Measurements from ENCODE around the gene JRKL.

JRKL gene

GRCh38 chr11:96389720-96390487, at the start of gene JRKL, which contains the start of gene CCDC82:
Gene JRKL (plus strand): TSS chr11:96390013. CDS start chr11:96390650, 637 bp downstream.
Gene CCDC82 (minus strand): TSS chr11:96389912. CDS start chr11:96384747, 5,165 bp downstream.
- peak; percentile 93 for DNase-seq

- no peak for DNase-seq
These were observed 49.3 kb upstream of the JRKL start for GRCh38 chr11:96340555-96340885.

DNA sequence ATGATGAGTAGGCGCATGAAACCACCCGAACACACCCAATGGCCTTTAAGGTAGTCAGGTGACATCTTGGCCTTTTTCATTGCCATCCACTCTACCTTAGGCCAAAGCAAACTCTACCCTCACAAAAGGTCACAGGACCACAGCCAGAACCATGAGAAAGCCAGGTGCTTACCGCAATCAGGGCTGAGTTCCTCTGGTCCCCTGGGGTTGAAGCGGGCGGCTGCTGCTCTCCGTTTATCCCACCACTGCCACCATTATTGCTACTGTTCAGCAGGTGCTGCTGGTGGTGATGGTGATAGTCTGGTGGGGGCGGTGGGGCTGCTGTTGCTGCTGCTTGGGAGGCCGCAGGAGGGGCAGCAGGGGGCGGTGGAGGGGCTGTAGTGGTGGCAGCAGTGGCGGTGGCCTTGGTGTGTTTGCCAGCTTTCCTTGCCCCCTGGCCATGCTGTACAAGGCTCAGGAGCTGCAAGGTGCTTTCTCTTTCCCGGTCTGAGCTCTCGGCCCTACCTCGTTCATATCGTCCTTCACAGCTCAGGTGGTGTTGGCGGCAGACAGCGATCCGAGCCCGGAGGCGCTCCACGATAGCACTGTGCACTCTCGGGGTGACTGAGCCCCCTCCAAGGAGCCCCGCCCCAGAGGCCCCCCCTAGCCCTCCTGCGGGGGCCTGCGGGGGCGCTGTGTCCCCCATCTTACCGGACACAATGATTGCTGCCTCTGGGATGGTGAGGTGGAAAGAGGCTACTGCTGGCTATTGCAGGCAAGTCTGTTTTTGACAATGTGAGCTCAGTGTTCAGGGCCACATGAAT, 48.4 kb upstream of the JRKL start:
- DNase-seq: no peak

GRCh38 chr11:96342014-96342960, 47.5 kb upstream of the JRKL start:
- peak in 1 of 2 experiments; percentile 62 for DNase-seq

DNA sequence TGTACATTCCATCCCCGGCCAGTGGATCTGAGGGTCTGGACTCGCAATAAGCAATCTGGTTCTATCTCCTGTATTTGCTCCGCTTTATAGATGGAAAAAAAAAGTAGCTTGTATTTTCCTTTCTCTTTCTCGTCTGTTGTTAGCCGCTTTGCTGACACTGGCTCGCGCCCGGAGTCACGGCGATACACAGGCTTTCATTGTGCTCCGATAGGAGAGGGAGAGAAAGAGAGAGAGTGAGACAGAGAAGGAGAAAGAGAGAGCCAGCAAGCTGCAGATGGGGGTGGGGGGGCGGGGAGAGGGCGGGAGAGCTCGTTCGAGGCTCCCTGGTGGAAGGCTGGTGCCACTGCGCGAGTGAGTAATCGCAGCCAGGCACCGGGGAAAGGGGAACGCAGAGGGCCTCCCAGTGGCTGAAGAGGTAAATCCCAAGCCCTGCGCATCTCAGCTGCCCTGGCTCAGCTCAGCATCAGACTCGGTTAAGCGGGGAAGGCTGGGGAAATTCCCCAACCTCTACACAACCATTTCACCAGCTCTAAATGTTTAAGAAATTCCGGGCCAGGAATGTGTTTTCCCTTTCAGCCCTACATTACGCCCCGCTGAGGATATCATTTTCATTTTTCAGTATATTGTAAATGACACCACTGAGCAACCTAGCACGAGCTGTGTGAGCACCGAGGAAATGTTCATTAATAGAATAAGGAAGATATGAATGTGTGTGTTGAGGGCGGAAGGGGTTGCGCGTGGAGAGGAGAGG, 46.7 kb upstream of the JRKL start, which contains the start of gene MAML2:
TSS of gene MAML2 (minus strand) at position 235 of the 751 bp plus-strand sequence. CDS start 1,300 bp downstream, outside the sequence.
- peak; percentile 88 to 90 for DNase-seq

DNA sequence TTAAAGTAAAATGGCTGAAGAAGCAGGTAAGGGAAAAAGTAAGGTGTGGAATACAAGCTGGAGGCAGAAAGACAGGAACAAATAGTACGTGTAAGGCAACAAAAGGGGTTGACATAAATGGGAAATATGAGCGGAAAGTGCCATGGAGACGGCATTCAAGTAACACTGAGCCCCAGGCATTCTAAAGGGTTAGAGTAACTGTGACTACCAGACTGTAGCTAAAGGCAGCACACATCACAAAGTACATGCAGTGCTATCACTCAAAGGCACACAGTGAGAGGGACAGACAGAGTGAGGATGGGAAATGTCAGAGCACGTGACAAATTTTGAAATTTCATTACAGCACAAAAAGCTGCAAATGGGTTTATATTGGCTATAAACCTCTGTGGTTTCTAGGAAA, 33.0 kb upstream of the JRKL start:
- DNase-seq: no peak

DNA sequence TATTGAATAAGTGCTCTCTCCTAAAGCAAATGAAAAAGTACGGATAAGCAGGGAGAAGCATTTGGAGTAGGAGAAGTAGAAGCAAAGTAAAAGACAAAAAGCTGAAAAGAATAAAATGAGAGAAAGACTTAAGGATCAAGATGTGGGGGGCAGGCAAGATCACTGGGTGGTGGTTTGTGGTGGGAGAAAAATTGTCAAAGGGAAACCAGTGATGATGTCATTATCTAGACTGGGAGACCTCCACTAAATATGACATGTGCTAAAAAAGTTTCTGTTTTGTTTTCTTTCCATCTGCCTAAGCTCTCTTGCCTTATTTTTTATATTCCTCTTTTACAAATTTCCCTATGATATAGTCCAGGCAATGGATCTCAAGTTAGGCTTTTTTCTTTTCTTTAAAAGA, 32.0 kb upstream of the JRKL start:
- DNase-seq: no peak

DNA sequence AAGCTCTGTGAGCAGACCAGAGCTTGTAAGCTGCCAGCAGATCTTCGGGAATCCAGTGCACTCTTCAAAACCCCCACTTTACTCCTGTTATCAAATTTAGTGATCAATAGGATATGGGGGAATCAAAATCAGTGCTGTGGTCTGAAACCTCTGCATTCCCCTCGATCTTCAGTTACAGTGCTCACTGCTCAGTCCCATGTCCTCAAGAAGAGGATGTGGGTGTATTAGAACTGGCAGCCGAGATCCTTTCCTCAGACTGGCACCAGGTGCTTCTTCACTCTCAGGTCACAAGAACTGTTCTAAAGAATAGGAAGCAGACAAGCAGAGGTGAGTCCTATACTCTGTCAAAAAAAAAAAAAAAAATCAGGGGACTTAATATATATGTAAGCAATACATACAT, 31.5 kb upstream of the JRKL start:
- no peak for DNase-seq

GRCh38 chr11:96361778-96362177, 28.0 kb upstream of the JRKL start:
- no peak for DNase-seq

DNA sequence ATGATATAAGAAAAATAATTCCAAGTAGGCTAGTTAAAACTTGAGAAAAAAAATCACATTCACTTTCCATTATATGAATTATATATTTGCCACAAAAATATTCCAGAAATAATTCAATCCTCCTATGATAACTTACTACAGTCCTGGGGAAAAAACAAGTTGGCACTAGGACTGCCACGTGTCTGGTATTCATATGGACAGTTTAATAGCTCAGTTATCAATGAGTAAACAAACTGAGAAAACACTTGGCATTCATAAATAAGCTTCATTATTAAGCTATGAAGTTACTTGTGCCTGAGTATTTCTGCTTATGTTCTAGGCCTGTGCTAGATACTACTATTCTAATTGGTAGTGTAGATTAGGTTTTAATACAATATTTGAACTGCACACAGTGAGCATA, 24.3 kb upstream of the JRKL start:
- DNase-seq: no peak

GRCh38 chr11:96366024-96366423, 23.8 kb upstream of the JRKL start:
- DNase-seq: no peak

GRCh38 chr11:96367342-96367741, 22.5 kb upstream of the JRKL start:
- no peak for DNase-seq

DNA sequence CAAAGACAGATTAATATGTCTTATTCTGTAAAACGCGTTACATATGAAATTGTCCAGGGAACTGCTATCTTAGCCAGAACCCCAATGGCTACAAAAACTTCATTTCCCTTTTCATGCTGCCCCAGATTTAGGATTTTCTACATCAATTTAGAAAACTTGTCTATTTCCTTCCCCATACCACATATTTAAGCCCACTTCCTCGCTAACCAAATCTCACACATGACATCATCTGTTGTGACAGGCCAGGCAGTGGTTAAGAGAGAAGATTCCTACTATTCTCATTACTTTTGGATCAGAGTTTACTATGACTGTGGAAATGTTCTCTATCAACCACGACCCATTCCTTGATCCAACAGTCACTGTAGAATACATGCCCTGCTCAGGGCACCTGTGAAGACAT, 16.0 kb upstream of the JRKL start:
- DNase-seq: peak; percentile 19 to 23

DNA sequence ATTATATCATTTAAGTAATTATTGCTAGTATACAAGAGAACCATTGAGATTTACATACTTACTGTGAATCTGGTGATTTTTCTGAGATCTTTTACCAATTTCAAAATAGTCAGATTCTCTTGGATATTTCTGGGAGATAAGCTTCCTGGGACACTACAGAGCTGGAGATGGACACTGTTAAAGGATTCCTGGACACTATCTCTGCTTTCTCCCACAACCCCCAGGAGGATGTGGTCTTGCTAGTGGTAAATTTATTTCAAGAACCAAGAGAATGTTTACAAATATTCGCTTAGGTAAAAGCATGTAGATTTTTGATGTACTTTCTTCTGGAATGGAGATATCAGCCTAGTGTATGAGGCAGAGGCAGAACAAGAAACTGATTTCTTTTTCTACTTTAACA, 13.0 kb upstream of the JRKL start:
- DNase-seq: no peak

- no peak for DNase-seq
These were observed 5.7 kb upstream of the JRKL start for GRCh38 chr11:96384156-96384555.

DNA sequence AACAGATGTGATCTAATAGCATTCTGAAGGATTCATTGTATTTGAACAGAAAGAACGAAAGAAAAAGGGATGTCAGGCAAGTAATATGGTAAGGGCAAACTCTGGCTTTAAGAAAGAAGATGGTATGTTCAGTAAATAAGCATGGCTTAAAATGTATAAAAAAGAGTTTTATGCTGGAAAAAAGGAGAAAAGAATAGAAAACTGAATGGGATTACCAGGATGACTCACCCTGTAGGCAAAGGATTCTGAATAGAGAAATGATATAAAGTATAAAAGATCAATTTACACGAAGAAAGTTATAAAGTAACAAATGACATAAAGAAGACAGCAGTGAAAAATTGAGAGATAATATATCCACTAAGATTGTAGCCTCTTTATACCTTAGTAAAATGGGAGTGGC, 4.6 kb upstream of the JRKL start:
- DNase-seq: no peak

GRCh38 chr11:96388891-96389719, 708 bp upstream of the JRKL start:
- peak; percentile 67 to 82 for DNase-seq

- peak in 1 of 2 experiments; percentile 40 for DNase-seq
These were observed 627 bp downstream of the JRKL start for GRCh38 chr11:96390488-96390792.

DNA sequence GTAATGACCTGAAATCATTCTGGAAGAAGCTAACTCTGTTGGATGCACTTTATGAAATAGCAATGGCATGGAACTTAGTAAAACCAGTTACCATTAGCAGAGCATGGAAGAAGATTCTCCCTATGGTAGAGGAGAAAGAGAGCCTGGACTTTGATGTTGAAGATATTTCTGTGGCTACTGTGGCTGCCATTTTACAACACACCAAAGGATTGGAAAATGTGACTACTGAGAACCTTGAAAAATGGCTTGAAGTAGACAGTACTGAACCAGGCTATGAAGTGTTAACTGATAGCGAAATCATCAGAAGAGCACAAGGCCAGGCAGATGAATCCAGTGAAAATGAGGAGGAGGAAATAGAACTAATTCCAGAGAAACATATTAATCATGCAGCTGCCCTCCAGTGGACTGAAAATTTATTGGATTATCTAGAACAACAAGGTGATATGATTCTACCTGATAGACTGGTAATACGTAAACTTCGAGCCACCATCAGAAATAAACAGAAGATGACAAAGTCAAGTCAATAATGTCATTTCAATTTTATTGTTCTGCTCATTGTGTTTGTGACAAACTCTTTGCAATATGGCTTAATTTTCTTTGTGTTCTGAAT, 2.0 kb downstream of the JRKL start:
- no peak for DNase-seq

- peak; percentile 57 to 63 for DNase-seq
These were observed 4.0 kb downstream of the JRKL start for GRCh38 chr11:96393753-96394348.

DNA sequence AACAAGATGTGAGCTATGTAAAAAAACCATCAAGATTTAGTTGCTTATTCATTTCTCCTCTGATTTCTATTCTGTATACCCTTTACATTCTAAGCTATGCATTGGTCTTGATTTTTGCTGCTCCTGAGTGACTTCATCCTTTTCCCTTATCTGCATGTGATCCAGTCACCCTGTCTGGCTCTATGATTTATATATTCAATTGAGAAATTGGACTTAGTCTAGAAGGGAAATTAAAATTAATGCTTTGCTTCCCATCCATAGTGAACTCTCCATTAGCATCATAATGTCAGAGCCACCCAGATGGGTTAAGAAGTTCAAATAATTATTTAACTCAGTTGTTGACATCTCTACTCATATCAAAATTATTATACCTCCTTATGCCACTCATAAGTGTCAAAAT, 5.0 kb downstream of the JRKL start:
- DNase-seq: no peak

All from Kasumi-1 (cell line).